Sigmoid colon (tissue), 7 donors: Measurements from ENCODE around the gene GNE. TPM values are rescaled to one million over a fixed set of nuclear protein-coding genes. Genes with fewer than 3 reads are reported as not detected.
"Not testable (repeated sequence)": the region's sequence is repeated elsewhere in the genome, so short reads cannot be mapped to it uniquely, and the experiment has no call there.

Experiments
- DNase-seq: peaks from one replicate; pipeline ENCODE4 v3.0.0-alpha.2; 2019
- H3K27ac ChIP-seq, 4 donors: fragments of 200-600 bp; sonication (generic); one replicate each; pipeline ENCODE4 v1.5.1; 2016 to 2019; ENCODE audit warnings: mild to moderate bottlenecking in 1 of 4
- H3K27me3 ChIP-seq, 3 donors: fragments of 200-600 bp; sonication (generic); one replicate each; pipeline ENCODE4 v1.5.1; 2019; ENCODE audit warnings: mild to moderate bottlenecking in 1 of 3
- H3K36me3 ChIP-seq, 4 donors: fragments of 200-600 bp; sonication (generic); one replicate each; pipeline ENCODE4 v1.5.1; 2016 to 2019
- H3K4me1 ChIP-seq, 4 donors: fragments of 200-600 bp; sonication (generic); one replicate each; pipeline ENCODE4 v1.5.1; 2017 to 2019
- H3K4me3 ChIP-seq, 4 donors: fragments of 200-600 bp; sonication (generic); one replicate each; pipeline ENCODE4 v1.5.1; 2017 to 2019; ENCODE audit warnings: mild to moderate bottlenecking in 2 of 4, moderate library complexity in 1 of 4
- H3K9me3 ChIP-seq, 4 donors: fragments of 200-600 bp in 3 of 4; sonication (generic) in 3 of 4; one replicate each; pipeline versions ENCODE4 v1.5.1 to v1.6.1; 2013 to 2019
- EP300 ChIP-seq, 4 donors: sonication (generic); formaldehyde crosslinking; IDR thresholded peaks; one replicate each; pipeline ENCODE4 v1.6.1; 2017; ENCODE audit warnings: antibody characterized with exemption in 4 of 4
- POLR2A ChIP-seq, 2 donors: fragments of 450-650 bp; IDR thresholded peaks; one replicate each; pipeline ENCODE4 v1.6.1; 2016; ENCODE audit warnings: antibody characterized with exemption in 2 of 2, mild to moderate bottlenecking in 2 of 2, moderate library complexity in 2 of 2
- POLR2AphosphoS5 ChIP-seq, 4 donors: sonication (generic); formaldehyde crosslinking; IDR thresholded peaks; one replicate each; pipeline ENCODE4 v1.6.1; 2017; ENCODE audit warnings: antibody characterized with exemption in 4 of 4
- WGBS, 2 donors: extraction: QIAGEN DNeasy Blood & Tissue Kit; methylation state at CpG; one replicate each; pipeline ENCODE4 v1.1.7; 2013; 5-methylcytosine and 5-hydroxymethylcytosine counted together
- intact Hi-C: fragments of 100-400 bp; cut with DNase I; formaldehyde crosslinking; loops from one replicate; pipeline ENCODE4 v1.15.1; 2023
- polyA plus RNA-seq, 3 donors: library from polyadenylated mRNA; stranded (reverse); fragments of 200-250 nt; gene quantifications; one replicate each; pipeline ENCODE4 v1.2.3, GENCODE V29; 2013
- total RNA-seq, 4 donors: library from RNA; depleted of rRNA; stranded (reverse); fragments of >200 nt; gene quantifications; one replicate each; pipeline ENCODE4 v1.1.0, GENCODE V29; 2016
- TF ChIP-seq, protein P1 (sequence below), 4 experiments: fragments of 450-650 bp in 3 of 4; fragments of 200-600 bp in 1 of 4; IDR thresholded peaks; one replicate each; pipeline ENCODE4 v1.5.1; 2016 to 2019; ENCODE audit warnings: antibody characterized with exemption in 4 of 4, mild to moderate bottlenecking in 3 of 4, moderate library complexity in 2 of 4
- donor health status: healthy with polysubstance abuse.
- donor health status: Bipolar disorder and iron deficiency.
- donor health status: healthy.

Gene GNE
- total and polyA plus RNA-seq, 7 donors = 22.5 to 74.0 (median 28.2) TPM

DNA sequence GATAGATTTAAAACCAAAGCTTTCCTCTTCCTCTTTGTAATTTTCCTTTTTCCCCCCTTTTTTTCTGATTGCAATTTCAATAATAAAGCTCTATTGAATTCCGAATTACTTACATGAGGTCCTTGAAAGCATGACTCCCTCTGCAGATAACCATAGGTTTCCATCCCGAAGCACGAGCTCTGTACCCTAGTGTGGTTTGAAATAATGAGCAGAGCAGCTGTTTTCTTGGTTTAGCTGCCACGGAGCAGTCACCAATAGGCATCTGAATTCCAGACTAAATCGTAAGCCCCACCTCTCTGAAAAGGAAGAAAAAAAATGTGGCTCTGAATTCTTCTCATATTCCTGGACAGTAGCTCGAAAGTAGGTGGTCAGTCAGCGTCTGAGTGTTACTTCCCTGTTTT lies 18.5 kb upstream of the GNE start:
- Histone ChIP-seq H3K9me3 (no peaks in the 10 kb centered on the region), H3K4me3 (peak overlapping the region in 3 of 4 donors; percentile 0 to 18 (median 5)), H3K27me3 (no peaks in the 10 kb centered on the region), H3K27ac (no peak overlapping the region), H3K4me1 (peaks cover 0 to 8% (median 4%) of the 10 kb centered on the region in 4 donors), H3K36me3 (no peaks in the 10 kb centered on the region)
- DNase-seq = no peak
- intact Hi-C loops = no loop called here
- TF ChIP-seq POLR2AphosphoS5 (IDR thresholded peaks at IDR 0.05) (no peak), POLR2A (IDR thresholded peaks at IDR 0.05) (peak in 1 of 2 donors; percentile 20)
- 9 to 19% methylated on average over 7 of the region's 7 CpGs for WGBS, 2 donors

DNA sequence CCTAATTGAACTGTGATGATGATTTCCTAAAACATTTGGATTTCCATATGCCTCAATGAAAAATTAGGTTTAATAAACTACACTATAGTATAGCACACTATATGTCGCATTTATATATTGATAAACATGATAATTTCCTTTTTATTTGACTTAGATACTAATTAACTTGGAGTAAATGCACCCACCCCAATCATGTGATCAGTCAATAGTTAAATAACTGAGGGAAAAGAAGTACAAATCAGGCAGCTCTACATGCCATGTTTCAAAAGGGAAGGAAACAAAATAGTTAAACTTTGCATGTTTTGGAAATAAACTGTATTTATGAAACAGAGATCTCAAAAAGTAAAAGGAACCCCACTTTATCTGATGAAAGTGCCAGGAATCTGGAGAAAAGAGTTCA lies 18.0 kb upstream of the GNE start:
- H3K27ac ChIP-seq = no peak overlapping the region
- no peak for TF ChIP-seq POLR2AphosphoS5 (IDR thresholded peaks at IDR 0.05)
- TF ChIP-seq, protein P1, sequence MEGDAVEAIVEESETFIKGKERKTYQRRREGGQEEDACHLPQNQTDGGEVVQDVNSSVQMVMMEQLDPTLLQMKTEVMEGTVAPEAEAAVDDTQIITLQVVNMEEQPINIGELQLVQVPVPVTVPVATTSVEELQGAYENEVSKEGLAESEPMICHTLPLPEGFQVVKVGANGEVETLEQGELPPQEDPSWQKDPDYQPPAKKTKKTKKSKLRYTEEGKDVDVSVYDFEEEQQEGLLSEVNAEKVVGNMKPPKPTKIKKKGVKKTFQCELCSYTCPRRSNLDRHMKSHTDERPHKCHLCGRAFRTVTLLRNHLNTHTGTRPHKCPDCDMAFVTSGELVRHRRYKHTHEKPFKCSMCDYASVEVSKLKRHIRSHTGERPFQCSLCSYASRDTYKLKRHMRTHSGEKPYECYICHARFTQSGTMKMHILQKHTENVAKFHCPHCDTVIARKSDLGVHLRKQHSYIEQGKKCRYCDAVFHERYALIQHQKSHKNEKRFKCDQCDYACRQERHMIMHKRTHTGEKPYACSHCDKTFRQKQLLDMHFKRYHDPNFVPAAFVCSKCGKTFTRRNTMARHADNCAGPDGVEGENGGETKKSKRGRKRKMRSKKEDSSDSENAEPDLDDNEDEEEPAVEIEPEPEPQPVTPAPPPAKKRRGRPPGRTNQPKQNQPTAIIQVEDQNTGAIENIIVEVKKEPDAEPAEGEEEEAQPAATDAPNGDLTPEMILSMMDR (IDR thresholded peaks at IDR 0.05) = no peak
- no peak for TF ChIP-seq EP300 (IDR thresholded peaks at IDR 0.05)
- no peak for TF ChIP-seq POLR2A (IDR thresholded peaks at IDR 0.05)
- peak overlapping the region in 3 of 4 donors; percentile 0 to 18 (median 5) for H3K4me3 ChIP-seq
- no peaks in the 10 kb centered on the region for H3K27me3 ChIP-seq
- H3K4me1 ChIP-seq = peaks cover 0 to 8% (median 4%) of the 10 kb centered on the region in 4 donors
- no peak for DNase-seq
- WGBS, 2 donors = 23 to 69% methylated on average over 1 of the region's 1 CpG
- intact Hi-C loops = no loop called here
- H3K36me3 ChIP-seq = no peaks in the 10 kb centered on the region
- H3K9me3 ChIP-seq = no peaks in the 10 kb centered on the region

DNA sequence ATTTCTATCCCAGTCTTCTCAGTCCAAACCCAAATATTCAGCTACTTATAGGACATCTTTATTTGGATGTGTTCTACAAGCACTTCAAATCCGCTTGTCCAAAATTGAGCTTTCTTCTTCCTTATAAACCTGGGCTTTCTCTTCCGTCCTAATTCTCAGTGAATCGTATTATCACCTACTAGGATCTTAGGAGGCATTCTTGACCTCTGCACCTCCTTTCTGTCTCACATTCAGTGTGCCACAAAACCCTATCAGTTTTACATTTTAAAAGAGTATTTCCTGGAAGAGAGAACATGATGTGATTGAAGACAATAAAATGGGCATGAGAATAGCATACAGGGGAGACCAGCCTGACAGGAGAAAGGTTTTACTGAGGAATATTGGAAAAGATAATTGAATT lies 16.8 kb upstream of the GNE start:
- Histone ChIP-seq H3K36me3 (no peaks in the 10 kb centered on the region), H3K27ac (no peak overlapping the region), H3K9me3 (no peaks in the 10 kb centered on the region), H3K27me3 (no peaks in the 10 kb centered on the region), H3K4me3 (no peak overlapping the region), H3K4me1 (peaks cover 0 to 8% (median 4%) of the 10 kb centered on the region in 4 donors)
- DNase-seq = no peak
- intact Hi-C loops = no loop called here
- WGBS, 2 donors = 28 to 74% methylated on average over 3 of the region's 3 CpGs
- no peak for TF ChIP-seq POLR2A (IDR thresholded peaks at IDR 0.05)
- no peak for TF ChIP-seq EP300 (IDR thresholded peaks at IDR 0.05)
- TF ChIP-seq, protein P1 (IDR thresholded peaks at IDR 0.05) = no peak
- no peak for TF ChIP-seq POLR2AphosphoS5 (IDR thresholded peaks at IDR 0.05)

DNA sequence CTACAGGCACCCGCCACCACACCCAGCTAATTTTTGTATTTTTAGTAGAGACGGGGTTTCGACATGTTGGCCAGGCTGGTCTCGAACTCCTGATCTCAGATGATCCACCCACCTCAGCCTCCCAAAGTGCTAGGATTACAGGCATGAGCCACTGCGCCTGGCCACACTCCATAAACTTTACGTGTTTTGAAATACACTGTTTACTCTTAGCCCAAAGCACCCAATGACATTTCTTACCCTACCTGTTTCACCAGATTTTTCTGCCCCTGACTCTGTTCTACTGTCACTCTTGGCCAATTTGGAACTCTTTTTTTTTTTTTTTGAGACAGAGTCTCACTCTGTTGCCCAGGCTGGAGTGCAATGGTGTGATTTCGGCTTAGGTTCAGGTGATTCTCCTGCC lies 15.1 kb upstream of the GNE start:
- H3K27me3 ChIP-seq, H3K27ac ChIP-seq, intact Hi-C loops, H3K9me3 ChIP-seq, H3K36me3 ChIP-seq, DNase-seq, H3K4me1 ChIP-seq, H3K4me3 ChIP-seq: not testable (repeated sequence)
- WGBS, 2 donors = 70 to 90% methylated on average over 7 of the region's 7 CpGs

DNA sequence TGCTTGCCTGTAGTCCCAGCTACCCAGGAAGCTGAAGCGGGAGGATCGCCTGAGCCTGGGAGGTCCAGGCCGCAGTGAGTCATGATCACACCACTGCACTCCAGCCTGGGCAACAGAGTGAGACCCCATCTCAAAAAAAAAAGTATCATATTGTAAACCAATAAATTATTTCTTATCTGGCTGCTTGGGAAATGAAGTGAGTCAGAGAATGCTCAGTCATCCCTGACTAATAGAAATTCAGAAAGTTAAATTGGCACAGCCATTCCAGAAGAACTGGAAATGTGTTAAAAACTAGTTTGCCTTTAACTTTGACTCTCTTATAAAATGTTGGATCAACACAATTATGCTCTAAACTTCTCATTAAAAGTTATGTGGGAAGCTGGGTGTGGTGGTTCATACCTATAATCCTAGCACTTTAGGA lies 9.8 kb upstream of the GNE start:
- 62 to 78% methylated on average over 3 of the region's 3 CpGs for WGBS, 2 donors
- no peak overlapping the region for H3K27ac ChIP-seq
- H3K4me3 ChIP-seq = no peak overlapping the region
- TF ChIP-seq EP300 (IDR thresholded peaks at IDR 0.05) (no peak), POLR2A (IDR thresholded peaks at IDR 0.05) (no peak), POLR2AphosphoS5 (IDR thresholded peaks at IDR 0.05) (no peak)
- TF ChIP-seq, protein P1 (IDR thresholded peaks at IDR 0.05) = no peak
- H3K27me3 ChIP-seq = no peaks in the 10 kb centered on the region
- no peak for DNase-seq
- H3K9me3 ChIP-seq = no peaks in the 10 kb centered on the region
- no peaks in the 10 kb centered on the region for H3K36me3 ChIP-seq
- no peaks in the 10 kb centered on the region for H3K4me1 ChIP-seq
- intact Hi-C loops = no loop called here

DNA sequence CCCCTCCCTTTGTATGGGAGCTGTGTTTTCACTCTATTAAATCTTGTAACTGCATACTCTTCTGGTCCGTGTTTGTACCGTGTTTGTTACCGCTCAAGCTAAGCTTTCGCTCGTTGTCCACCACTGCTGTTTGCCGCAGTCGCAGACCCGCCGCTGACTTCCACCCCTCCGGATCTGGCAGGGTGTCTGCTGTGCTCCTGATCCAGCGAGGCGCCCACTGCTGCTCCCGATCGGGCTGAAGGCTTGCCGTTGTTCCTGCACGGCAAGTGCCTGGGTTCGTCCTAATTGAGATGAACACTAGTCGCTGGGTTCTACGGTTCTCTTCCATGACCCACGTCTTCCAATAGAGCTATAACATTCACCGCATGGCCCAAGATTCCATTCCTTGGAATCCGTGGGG lies 6.6 kb upstream of the GNE start:
- Histone ChIP-seq H3K9me3 (no peaks in the 10 kb centered on the region), H3K4me3 (no peak overlapping the region), H3K27ac (no peak overlapping the region), H3K36me3 (no peaks in the 10 kb centered on the region), H3K27me3 (no peaks in the 10 kb centered on the region), H3K4me1 (no peaks in the 10 kb centered on the region)
- DNase-seq = no peak
- intact Hi-C loops = no loop called here
- TF ChIP-seq POLR2A (IDR thresholded peaks at IDR 0.05) = no peak
- no peak for TF ChIP-seq POLR2AphosphoS5 (IDR thresholded peaks at IDR 0.05)
- TF ChIP-seq, protein P1 (IDR thresholded peaks at IDR 0.05) = no peak
- TF ChIP-seq EP300 (IDR thresholded peaks at IDR 0.05) = no peak
- 97 to 98% methylated on average over 22 of the region's 22 CpGs for WGBS, 2 donors
